CD14-positive monocyte (primary cell): ENCODE data around the gene MARS1. TPM values are rescaled to one million over a fixed set of nuclear protein-coding genes. Genes with fewer than 3 reads are reported as not detected.
A peak's percentile ranks its signal among the peaks of the same experiment; 100 is the strongest.

ENCODE experiments used
- DNase-seq, 3 donors: peaks; one replicate each; pipeline ENCODE4 v3.0.0-alpha.2; 2011 to 2022
- H2AFZ ChIP-seq: 2 replicates; pipeline ENCODE4 v1.6.0; 2012; ENCODE audit warnings: mild to moderate bottlenecking, low read depth, low read length, inconsistent platforms; ENCODE audit not compliant: insufficient read depth, poor library complexity, severe bottlenecking
- H3K27ac ChIP-seq, 2 donors: 1 replicate in 1 of 2; 2 replicates in 1 of 2; pipeline ENCODE4 v1.5.1; 2012 to 2013; ENCODE audit warnings: low read length in 2 of 2, control low read depth in 1 of 2, inconsistent platforms in 1 of 2, low read depth in 1 of 2, mild to moderate bottlenecking in 1 of 2
- H3K27me3 ChIP-seq, 2 donors: one replicate each; pipeline versions ENCODE4 v1.6.0 to v1.6.1; 2011 to 2013; ENCODE audit warnings: low read length in 2 of 2; ENCODE audit not compliant: control insufficient read depth in 2 of 2, insufficient read depth in 2 of 2
- H3K36me3 ChIP-seq, 2 donors: replicated peaks in 1 of 2; 1 replicate in 1 of 2; 2 replicates in 1 of 2; pipeline versions ENCODE4 v1.5.1 to v1.6.1; 2012 to 2013; ENCODE audit warnings: low read length in 2 of 2, control low read depth in 1 of 2, inconsistent platforms in 1 of 2, mild to moderate bottlenecking in 1 of 2; ENCODE audit not compliant: insufficient read depth in 2 of 2, control insufficient read depth in 1 of 2
- H3K4me1 ChIP-seq, 2 donors: 1 replicate in 1 of 2; 2 replicates in 1 of 2; pipeline versions ENCODE4 v1.5.1 to v1.6.1; 2012 to 2013; ENCODE audit warnings: low read length in 2 of 2, control low read depth in 1 of 2, inconsistent platforms in 1 of 2, mild to moderate bottlenecking in 1 of 2, moderate library complexity in 1 of 2; ENCODE audit not compliant: insufficient read depth in 2 of 2, control insufficient read depth in 1 of 2
- H3K4me2 ChIP-seq: replicated peaks from 2 replicates; pipeline ENCODE3; 2012; ENCODE audit warnings: low read length, moderate library complexity, mild to moderate bottlenecking; ENCODE audit not compliant: poor library complexity, severe bottlenecking; ENCODE audit errors: extremely low read depth
- H3K4me3 ChIP-seq, 3 experiments: fragments of 200-600 bp in 1 of 3; sonication (generic) in 1 of 3; replicated peaks in 1 of 3; 1 replicate in 2 of 3; 2 replicates in 1 of 3; pipeline ENCODE4 v1.5.1; 2011 to 2013; ENCODE audit warnings: low read length in 3 of 3, mild to moderate bottlenecking in 3 of 3, control low read depth in 2 of 3, low read depth in 2 of 3, inconsistent platforms in 1 of 3, moderate library complexity in 1 of 3
- H3K79me2 ChIP-seq: 2 replicates; pipeline ENCODE4 v1.6.0; 2012; ENCODE audit warnings: mild to moderate bottlenecking, control low read depth, inconsistent platforms, low read length, moderate library complexity; ENCODE audit not compliant: insufficient read depth
- H3K9ac ChIP-seq: 2 replicates; pipeline ENCODE4 v1.6.0; 2017; ENCODE audit warnings: low read length, mild to moderate bottlenecking; ENCODE audit not compliant: insufficient read depth, poor library complexity, severe bottlenecking
- H3K9me3 ChIP-seq, 2 donors: replicated peaks in 1 of 2; 1 replicate in 1 of 2; 2 replicates in 1 of 2; pipeline versions ENCODE4 v1.5.1 to v1.6.1; 2012 to 2013; ENCODE audit warnings: low read length in 2 of 2, control low read depth in 1 of 2; ENCODE audit not compliant: control insufficient read depth in 1 of 2, insufficient read depth in 1 of 2
- H4K20me1 ChIP-seq: 2 replicates; pipeline ENCODE4 v1.6.0; 2012; ENCODE audit warnings: mild to moderate bottlenecking, low read length, control low read depth, moderate library complexity; ENCODE audit not compliant: insufficient read depth
- H3K27ac Mint-ChIP-seq, 7 donors: one replicate each; pipeline ENCODE4 v1.8.0; 2020; ENCODE audit warnings: mild to moderate bottlenecking in 7 of 7, mixed read lengths in 7 of 7, moderate library complexity in 6 of 7, inconsistent platforms in 2 of 7
- H3K27me3 Mint-ChIP-seq, 3 donors: one replicate each; pipeline ENCODE4 v1.8.0; 2021 to 2022; ENCODE audit warnings: low read depth in 3 of 3, mild to moderate bottlenecking in 3 of 3, mixed read lengths in 3 of 3, moderate library complexity in 3 of 3, inconsistent platforms in 1 of 3
- H3K36me3 Mint-ChIP-seq, 2 donors: one replicate each; pipeline ENCODE4 v1.8.0; 2020; ENCODE audit warnings: mixed read lengths in 2 of 2, inconsistent platforms in 1 of 2, mild to moderate bottlenecking in 1 of 2
- H3K4me1 Mint-ChIP-seq: one replicate; pipeline ENCODE4 v1.8.0; 2020; ENCODE audit warnings: mild to moderate bottlenecking, mixed read lengths
- H3K4me3 Mint-ChIP-seq, 2 donors: one replicate each; pipeline ENCODE4 v1.8.0; 2020; ENCODE audit warnings: mild to moderate bottlenecking in 2 of 2, mixed read lengths in 2 of 2, moderate library complexity in 1 of 2
- H3K9me3 Mint-ChIP-seq, 7 donors: one replicate each; pipeline ENCODE4 v1.8.0; 2020 to 2022; ENCODE audit warnings: mixed read lengths in 7 of 7, mild to moderate bottlenecking in 6 of 7, moderate library complexity in 6 of 7, inconsistent platforms in 2 of 7
- WGBS: methylation state at CpG from one replicate; pipeline ENCODE4 v1.1.5; 2013; ENCODE audit warnings: missing lambda C conversion rate; ENCODE audit not compliant: insufficient coverage; 5-methylcytosine and 5-hydroxymethylcytosine counted together
- intact Hi-C, 2 donors: fragments of 100-400 bp; cut with micrococcal nuclease; formaldehyde crosslinking; loops; one replicate each; pipeline versions ENCODE4 v1.15.0 to v1.15.1; 2023
- polyA plus RNA-seq, 3 donors: library from polyadenylated mRNA; depleted of rRNA in 1 of 3; unstranded in 2 of 3; stranded (reverse) in 1 of 3; fragments of 300-500 nt in 2 of 3; fragments of >200 nt in 1 of 3; fragmentation: Illumina TruSeq in 2 of 3; gene quantifications; 1 replicate in 2 of 3; 2 replicates in 1 of 3; pipeline ENCODE4 v1.2.3, GENCODE V29; 2012 to 2021
- TF ChIP-seq, protein P1 (sequence below): fragments of 200-600 bp; IDR thresholded peaks from one replicate; pipeline ENCODE4 v1.8.0; 2022; ENCODE audit warnings: antibody characterized with exemption, mild to moderate bottlenecking

MARS1 gene
- polyA plus RNA-seq, 3 donors: 63.5 to 164 (median 79.8) TPM

DNA sequence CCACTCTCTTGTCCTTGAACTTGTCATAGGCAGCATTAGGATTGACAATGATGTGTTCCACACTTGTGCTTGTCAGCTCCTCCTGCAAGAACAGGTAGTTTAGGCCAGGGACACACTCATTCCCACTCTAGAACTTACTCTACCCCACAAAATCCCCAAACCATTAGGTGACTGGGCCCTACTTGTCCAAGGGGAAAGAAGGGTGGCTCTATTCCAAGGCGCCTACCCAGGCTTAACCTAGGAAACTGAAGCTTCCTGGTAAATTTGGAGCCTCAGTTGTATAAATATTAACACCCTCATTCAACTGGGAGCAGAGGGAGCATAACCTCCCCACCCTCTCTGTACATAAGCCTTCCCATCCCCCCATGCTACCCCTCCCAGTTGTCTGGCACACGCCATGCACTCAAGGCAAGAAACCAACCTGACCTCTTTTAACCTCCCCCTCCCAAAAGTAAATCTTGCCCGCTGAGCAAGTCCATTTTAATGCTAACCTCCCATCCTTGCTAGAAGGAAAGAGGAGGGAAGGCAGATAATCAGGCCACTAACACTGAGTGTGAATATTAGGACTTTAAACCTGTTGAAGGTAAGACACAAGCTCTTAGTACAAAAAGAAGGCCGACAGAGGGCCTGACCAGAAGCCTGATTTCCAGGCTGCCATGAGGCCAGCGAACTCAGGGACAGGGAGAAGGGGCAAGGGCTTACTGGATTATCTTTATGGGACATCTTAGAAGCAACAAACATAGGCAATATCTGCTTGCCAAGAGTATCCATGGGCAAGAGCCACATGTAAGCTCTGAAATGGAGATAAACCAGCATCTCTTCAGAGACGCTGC is 48.1 kb downstream of the MARS1 start:
- H3K9me3 ChIP-seq: no peaks in the 10 kb centered on the region
- no peaks in the 10 kb centered on the region for H3K9me3 Mint-ChIP-seq
- H3K27ac Mint-ChIP-seq: peak overlapping the region in 1 of 7 donors; percentile 26
- 84% methylated on average over 3 of the region's 6 CpGs for WGBS
- no peak for DNase-seq
- no peaks in the 10 kb centered on the region for H3K4me1 Mint-ChIP-seq
- H3K27ac ChIP-seq: no peak overlapping the region
- no peak overlapping the region for H3K9ac ChIP-seq
- peaks cover 20% of the 10 kb centered on the region for H4K20me1 ChIP-seq
- no peak overlapping the region for H2AFZ ChIP-seq
- no peak overlapping the region for H3K4me3 ChIP-seq
- H3K36me3 Mint-ChIP-seq: peaks cover 79 to 88% of the 10 kb centered on the region in 2 donors
- intact Hi-C loops: no loop called here
- H3K4me2 ChIP-seq: no peak overlapping the region
- TF ChIP-seq, protein P1, sequence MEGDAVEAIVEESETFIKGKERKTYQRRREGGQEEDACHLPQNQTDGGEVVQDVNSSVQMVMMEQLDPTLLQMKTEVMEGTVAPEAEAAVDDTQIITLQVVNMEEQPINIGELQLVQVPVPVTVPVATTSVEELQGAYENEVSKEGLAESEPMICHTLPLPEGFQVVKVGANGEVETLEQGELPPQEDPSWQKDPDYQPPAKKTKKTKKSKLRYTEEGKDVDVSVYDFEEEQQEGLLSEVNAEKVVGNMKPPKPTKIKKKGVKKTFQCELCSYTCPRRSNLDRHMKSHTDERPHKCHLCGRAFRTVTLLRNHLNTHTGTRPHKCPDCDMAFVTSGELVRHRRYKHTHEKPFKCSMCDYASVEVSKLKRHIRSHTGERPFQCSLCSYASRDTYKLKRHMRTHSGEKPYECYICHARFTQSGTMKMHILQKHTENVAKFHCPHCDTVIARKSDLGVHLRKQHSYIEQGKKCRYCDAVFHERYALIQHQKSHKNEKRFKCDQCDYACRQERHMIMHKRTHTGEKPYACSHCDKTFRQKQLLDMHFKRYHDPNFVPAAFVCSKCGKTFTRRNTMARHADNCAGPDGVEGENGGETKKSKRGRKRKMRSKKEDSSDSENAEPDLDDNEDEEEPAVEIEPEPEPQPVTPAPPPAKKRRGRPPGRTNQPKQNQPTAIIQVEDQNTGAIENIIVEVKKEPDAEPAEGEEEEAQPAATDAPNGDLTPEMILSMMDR: no peak
- no peaks in the 10 kb centered on the region for H3K4me1 ChIP-seq
- H3K27me3 Mint-ChIP-seq: no peaks in the 10 kb centered on the region
- H3K36me3 ChIP-seq: peaks cover 65 to 94% of the 10 kb centered on the region in 2 donors
- H3K79me2 ChIP-seq: no peaks in the 10 kb centered on the region
- H3K27me3 ChIP-seq: no peaks in the 10 kb centered on the region
- no peak overlapping the region for H3K4me3 Mint-ChIP-seq

DNA sequence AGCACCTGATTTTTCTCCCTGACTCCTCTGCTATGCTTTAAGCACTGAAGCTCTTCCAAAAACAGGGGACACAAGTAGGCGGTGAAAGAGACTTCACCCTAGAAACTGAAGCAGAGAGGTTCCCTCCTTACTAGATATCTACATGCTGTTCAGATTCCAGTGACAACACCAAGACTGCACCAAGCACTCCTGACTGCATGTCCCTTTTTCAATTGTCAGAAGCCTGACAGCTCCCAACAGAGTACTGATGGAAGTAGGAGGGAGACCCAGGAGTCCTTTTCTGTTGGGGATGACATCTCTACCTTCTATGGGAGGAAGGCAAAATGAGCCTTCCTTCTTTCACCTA is 48.7 kb downstream of the MARS1 start:
- intact Hi-C loops: no loop called here
- no peaks in the 10 kb centered on the region for H3K9me3 Mint-ChIP-seq
- Histone ChIP-seq H3K79me2 (no peaks in the 10 kb centered on the region), H3K4me3 (no peak overlapping the region), H3K4me1 (no peaks in the 10 kb centered on the region), H3K9ac (no peak overlapping the region), H2AFZ (no peak overlapping the region), H4K20me1 (peaks cover 23% of the 10 kb centered on the region), H3K36me3 (peaks cover 65 to 94% of the 10 kb centered on the region in 2 donors), H3K4me2 (no peak overlapping the region), H3K9me3 (no peaks in the 10 kb centered on the region), H3K27me3 (no peaks in the 10 kb centered on the region), H3K27ac (no peak overlapping the region)
- no peak overlapping the region for H3K4me3 Mint-ChIP-seq
- 80% methylated on average over 1 of the region's 1 CpG for WGBS
- no peaks in the 10 kb centered on the region for H3K27me3 Mint-ChIP-seq
- peaks cover 2% of the 10 kb centered on the region for H3K4me1 Mint-ChIP-seq
- TF ChIP-seq, protein P1: no peak
- peaks cover 80 to 86% of the 10 kb centered on the region in 2 donors for H3K36me3 Mint-ChIP-seq
- DNase-seq: no peak
- H3K27ac Mint-ChIP-seq: no peak overlapping the region
